SK-N-SH (cell line): ENCODE measurements around the gene TMEM50A.

ENCODE experiments used
- CTCF ChIP-seq: fragments of 200-600 bp; sonication (generic); IDR thresholded peaks from 2 replicates; pipeline ENCODE4 v1.6.1; 2017; ENCODE audit warnings: antibody characterized with exemption, mild to moderate bottlenecking, moderate library complexity
- MAX ChIP-seq: IDR thresholded peaks from 2 replicates; pipeline ENCODE4 v1.4.0; 2012; ENCODE audit warnings: low read depth
- POLR2AphosphoS5 ChIP-seq: IDR thresholded peaks from 2 replicates; pipeline ENCODE4 v1.6.1; 2012; ENCODE audit warnings: low read depth, low read length
- REST ChIP-seq: IDR thresholded peaks from 2 replicates; pipeline ENCODE4 v1.6.1; 2012; ENCODE audit warnings: mild to moderate bottlenecking, low read depth, low read length, moderate library complexity

DNA sequence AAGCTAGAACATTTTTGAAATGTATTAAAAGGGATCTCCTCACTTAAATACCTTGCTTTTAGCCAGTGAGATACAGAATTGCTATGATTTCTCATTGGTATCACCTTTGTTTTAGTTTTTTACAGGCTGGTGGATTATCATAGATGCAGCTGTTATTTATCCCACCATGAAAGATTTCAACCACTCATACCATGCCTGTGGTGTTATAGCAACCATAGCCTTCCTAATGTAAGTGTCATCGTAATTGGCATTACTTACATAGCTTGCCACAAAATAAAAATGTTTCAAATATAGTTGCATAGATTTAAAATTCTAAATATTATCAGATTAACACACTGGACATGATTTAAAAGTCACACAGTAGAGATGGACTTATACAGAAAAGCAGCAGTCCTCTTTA, 4.7 kb downstream of the TMEM50A start:
- TF ChIP-seq CTCF = no peak
- TF ChIP-seq POLR2AphosphoS5 = no peak
- no peak for TF ChIP-seq MAX
- no peak for TF ChIP-seq REST
